Adrenal gland (tissue), 12 donors: ENCODE results near the gene PTCD2. TPM values are rescaled to one million over a fixed set of nuclear protein-coding genes. Genes with fewer than 3 reads are reported as not detected.

Experiments
- DNase-seq, 7 donors: peaks; one replicate each; pipeline ENCODE4 v3.0.0-alpha.2; 2019 to 2020
- H3K27ac ChIP-seq, 5 donors: fragments of 200-600 bp; sonication (generic) in 4 of 5; 1 replicate in 3 of 5; 2 replicates in 2 of 5; pipeline versions ENCODE4 v1.5.1 to v1.8.0; 2016 to 2020; ENCODE audit warnings: mild to moderate bottlenecking in 1 of 5
- H3K27me3 ChIP-seq: fragments of 200-600 bp; 2 replicates; pipeline ENCODE4 v1.8.0; 2021
- H3K36me3 ChIP-seq, 2 donors: fragments of 200-600 bp; replicated peaks in 1 of 2; 1 replicate in 1 of 2; 2 replicates in 1 of 2; pipeline versions ENCODE4 v1.5.1 to v1.8.0; 2018 to 2022
- H3K4me1 ChIP-seq, 2 donors: fragments of 200-600 bp; replicated peaks in 1 of 2; 1 replicate in 1 of 2; 2 replicates in 1 of 2; pipeline versions ENCODE4 v1.5.1 to v1.8.0; 2018 to 2021
- H3K4me3 ChIP-seq, 4 donors: fragments of 200-600 bp; sonication (generic) in 3 of 4; one replicate each; pipeline ENCODE4 v1.5.1; 2016 to 2018
- H3K9me3 ChIP-seq, 3 donors: fragments of 200-600 bp; sonication (generic) in 1 of 3; replicated peaks in 1 of 3; 1 replicate in 2 of 3; 2 replicates in 1 of 3; pipeline versions ENCODE4 v1.5.1 to v1.8.0; 2016 to 2021
- CTCF ChIP-seq, 6 experiments: fragments of 450-650 bp in 4 of 6; fragments of 200-600 bp in 2 of 6; sonication (generic) in 1 of 6; IDR thresholded peaks; 1 replicate in 5 of 6; 2 replicates in 1 of 6; pipeline versions ENCODE4 v1.5.1 to v1.8.0; 2016 to 2021; ENCODE audit warnings: antibody characterized with exemption in 6 of 6, mild to moderate bottlenecking in 2 of 6, moderate library complexity in 1 of 6
- POLR2A ChIP-seq, 2 donors: fragments of 450-650 bp; IDR thresholded peaks; one replicate each; pipeline ENCODE4 v1.6.1; 2017; ENCODE audit warnings: antibody characterized with exemption in 2 of 2, mild to moderate bottlenecking in 2 of 2, moderate library complexity in 1 of 2
- whole genome bisulfite sequencing, 4 donors: extraction: QIAGEN DNeasy Blood & Tissue Kit in 2 of 4; methylation state at CpG; one replicate each; pipeline versions ENCODE4 v1.1.5 to v1.1.7; 2013 to 2017; 5-methylcytosine and 5-hydroxymethylcytosine counted together
- intact Hi-C, 2 donors: fragments of 100-400 bp; cut with DNase I; formaldehyde crosslinking; loops; one replicate each; pipeline versions ENCODE4 v1.14.1 to v1.15.0; 2022 to 2023
- polyA plus RNA-seq, 3 donors: library from polyadenylated mRNA; stranded (reverse); fragments of 200-250 nt in 2 of 3; fragments of 350-450 nt in 1 of 3; fragmentation: Illumina TruSeq in 1 of 3; extraction: RNeasy Lipid Tissue Mini Kit (QIAGEN cat#74804) in 1 of 3; gene quantifications; one replicate each; pipeline ENCODE4 v1.2.3, GENCODE V29; 2013 to 2014
- total RNA-seq, 9 donors: library from RNA; depleted of rRNA in 4 of 9; stranded (reverse); fragments of >200 nt in 4 of 9; fragments of 120-200 nt in 1 of 9; fragmentation: NEBNext Ultra II Directional in 1 of 9; extraction: Animal tissue kit (Norgen Biotek cat#: 25700) in 1 of 9; gene quantifications; one replicate each; pipeline versions ENCODE4 v1.1.0 to v1.2.4, GENCODE V29; 2013 to 2023
- donor health status: healthy with polysubstance abuse.
- donor health status: Bipolar disorder and iron deficiency.
- donor health status: DM: yes; HTN: yes; CAD: no.
- donor health status: DM: no; HTN: no; CAD: no.
- donor health status: DM: no; HTN: no; CAD: no.
- donor health status: DM: yes; HTN: yes; CAD: no.

The PTCD2 gene
- total and polyA plus RNA-seq, 12 donors, result 1.7 to 20.6 (median 14.2) TPM

- peaks cover 9 to 19% of the 10 kb centered on the region in 2 donors for H3K4me1 ChIP-seq
- intact Hi-C loops, result no loop called here
- peak overlapping the region in 2 of 5 donors; percentile 30 to 69 for H3K27ac ChIP-seq
- no peak overlapping the region for H3K4me3 ChIP-seq
- no peaks in the 10 kb centered on the region for H3K27me3 ChIP-seq
- no peaks in the 10 kb centered on the region for H3K36me3 ChIP-seq
- 13 to 23% (median 16%) methylated on average over 3 to 4 of the region's 4 CpGs for WGBS, 4 donors
- H3K9me3 ChIP-seq, result no peaks in the 10 kb centered on the region
- no peak for TF ChIP-seq POLR2A (IDR thresholded peaks at IDR 0.05)
- no peak for TF ChIP-seq CTCF (IDR thresholded peaks at IDR 0.05)
- peak; percentile 34 to 80 (median 72) for DNase-seq
Observed at GRCh38 chr5:72378639-72379289, 58.6 kb downstream of the PTCD2 start.

GRCh38 chr5:72379936-72380335, 59.8 kb downstream of the PTCD2 start:
- Histone ChIP-seq H3K36me3 (no peaks in the 10 kb centered on the region), H3K27ac (no peak overlapping the region), H3K4me1 (peaks cover 9 to 19% of the 10 kb centered on the region in 2 donors), H3K9me3 (no peaks in the 10 kb centered on the region), H3K4me3 (no peak overlapping the region), H3K27me3 (no peaks in the 10 kb centered on the region)
- no peak for DNase-seq
- intact Hi-C loops, result no loop called here
- no peak for TF ChIP-seq POLR2A (IDR thresholded peaks at IDR 0.05)
- TF ChIP-seq CTCF (IDR thresholded peaks at IDR 0.05), result no peak
- WGBS, 4 donors, result 86 to 91% (median 89%) methylated on average over 10 of the region's 10 CpGs

GRCh38 chr5:72380492-72381274, 60.5 kb downstream of the PTCD2 start:
- 88 to 92% (median 90%) methylated on average over 6 to 7 of the region's 7 CpGs for WGBS, 4 donors
- Histone ChIP-seq H3K4me1 (peaks cover 9 to 19% of the 10 kb centered on the region in 2 donors), H3K9me3 (no peaks in the 10 kb centered on the region), H3K4me3 (no peak overlapping the region), H3K27me3 (no peaks in the 10 kb centered on the region), H3K27ac (peak overlapping the region in 1 of 5 donors; percentile 22), H3K36me3 (no peaks in the 10 kb centered on the region)
- intact Hi-C loops, result no loop called here
- DNase-seq, result peak in 1 of 7 donors; percentile 19
- no peak for TF ChIP-seq POLR2A (IDR thresholded peaks at IDR 0.05)
- TF ChIP-seq CTCF (IDR thresholded peaks at IDR 0.05), result no peak

GRCh38 chr5:72383280-72383679, 63.1 kb downstream of the PTCD2 start:
- DNase-seq, result no peak
- intact Hi-C loops, result no loop called here
- H3K4me1 ChIP-seq, result peaks cover 6 to 10% of the 10 kb centered on the region in 2 donors
- WGBS, 4 donors, result 74 to 80% (median 77%) methylated on average over 7 of the region's 7 CpGs
- H3K27me3 ChIP-seq, result no peaks in the 10 kb centered on the region
- H3K36me3 ChIP-seq, result no peaks in the 10 kb centered on the region
- no peak overlapping the region for H3K4me3 ChIP-seq
- no peaks in the 10 kb centered on the region for H3K9me3 ChIP-seq
- peak overlapping the region in 1 of 5 donors; percentile 35 for H3K27ac ChIP-seq
- TF ChIP-seq POLR2A (IDR thresholded peaks at IDR 0.05), result no peak
- no peak for TF ChIP-seq CTCF (IDR thresholded peaks at IDR 0.05)
